Measurements from ENCODE around the gene SOX11.

DNA sequence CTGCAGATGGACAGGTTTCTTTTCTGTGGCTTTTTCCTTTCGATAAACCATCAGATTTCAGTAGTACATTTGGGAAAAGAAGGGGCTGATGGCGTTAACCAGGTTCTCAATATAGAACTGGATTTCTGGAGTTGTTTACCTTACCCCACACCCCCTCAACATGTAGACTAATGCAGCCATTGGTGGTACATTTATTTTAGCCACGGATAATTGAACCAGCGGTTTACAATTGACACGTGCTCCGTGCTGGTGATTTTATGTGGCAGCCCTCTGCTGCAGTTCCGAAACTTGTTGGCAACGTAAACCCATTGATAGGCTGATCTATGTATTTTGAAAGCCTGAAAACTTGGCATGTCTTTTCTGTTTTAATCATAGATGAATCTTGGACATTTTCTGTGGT lies 5.4 kb downstream of the SOX11 start:
- TF ChIP-seq, protein P1, sequence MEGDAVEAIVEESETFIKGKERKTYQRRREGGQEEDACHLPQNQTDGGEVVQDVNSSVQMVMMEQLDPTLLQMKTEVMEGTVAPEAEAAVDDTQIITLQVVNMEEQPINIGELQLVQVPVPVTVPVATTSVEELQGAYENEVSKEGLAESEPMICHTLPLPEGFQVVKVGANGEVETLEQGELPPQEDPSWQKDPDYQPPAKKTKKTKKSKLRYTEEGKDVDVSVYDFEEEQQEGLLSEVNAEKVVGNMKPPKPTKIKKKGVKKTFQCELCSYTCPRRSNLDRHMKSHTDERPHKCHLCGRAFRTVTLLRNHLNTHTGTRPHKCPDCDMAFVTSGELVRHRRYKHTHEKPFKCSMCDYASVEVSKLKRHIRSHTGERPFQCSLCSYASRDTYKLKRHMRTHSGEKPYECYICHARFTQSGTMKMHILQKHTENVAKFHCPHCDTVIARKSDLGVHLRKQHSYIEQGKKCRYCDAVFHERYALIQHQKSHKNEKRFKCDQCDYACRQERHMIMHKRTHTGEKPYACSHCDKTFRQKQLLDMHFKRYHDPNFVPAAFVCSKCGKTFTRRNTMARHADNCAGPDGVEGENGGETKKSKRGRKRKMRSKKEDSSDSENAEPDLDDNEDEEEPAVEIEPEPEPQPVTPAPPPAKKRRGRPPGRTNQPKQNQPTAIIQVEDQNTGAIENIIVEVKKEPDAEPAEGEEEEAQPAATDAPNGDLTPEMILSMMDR (conservative IDR thresholded peaks at IDR 0.05), result no peak
- no peak for TF ChIP-seq EZH2 (IDR thresholded peaks at IDR 0.05; ENCODE audit: low read depth)
